ENCODE measurements around the gene EP400.

EP400 gene

GRCh38 chr12:131915000-131915689, 34.6 kb upstream of the EP400 start:
- no peak for TF ChIP-seq ZFX (IDR thresholded peaks at IDR 0.05)
- TF ChIP-seq, protein P1, sequence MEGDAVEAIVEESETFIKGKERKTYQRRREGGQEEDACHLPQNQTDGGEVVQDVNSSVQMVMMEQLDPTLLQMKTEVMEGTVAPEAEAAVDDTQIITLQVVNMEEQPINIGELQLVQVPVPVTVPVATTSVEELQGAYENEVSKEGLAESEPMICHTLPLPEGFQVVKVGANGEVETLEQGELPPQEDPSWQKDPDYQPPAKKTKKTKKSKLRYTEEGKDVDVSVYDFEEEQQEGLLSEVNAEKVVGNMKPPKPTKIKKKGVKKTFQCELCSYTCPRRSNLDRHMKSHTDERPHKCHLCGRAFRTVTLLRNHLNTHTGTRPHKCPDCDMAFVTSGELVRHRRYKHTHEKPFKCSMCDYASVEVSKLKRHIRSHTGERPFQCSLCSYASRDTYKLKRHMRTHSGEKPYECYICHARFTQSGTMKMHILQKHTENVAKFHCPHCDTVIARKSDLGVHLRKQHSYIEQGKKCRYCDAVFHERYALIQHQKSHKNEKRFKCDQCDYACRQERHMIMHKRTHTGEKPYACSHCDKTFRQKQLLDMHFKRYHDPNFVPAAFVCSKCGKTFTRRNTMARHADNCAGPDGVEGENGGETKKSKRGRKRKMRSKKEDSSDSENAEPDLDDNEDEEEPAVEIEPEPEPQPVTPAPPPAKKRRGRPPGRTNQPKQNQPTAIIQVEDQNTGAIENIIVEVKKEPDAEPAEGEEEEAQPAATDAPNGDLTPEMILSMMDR (conservative IDR thresholded peaks at IDR 0.05) = no peak
- H3K27ac ChIP-seq = no peak overlapping the region

GRCh38 chr12:131915823-131916222, 33.9 kb upstream of the EP400 start:
- no peak overlapping the region for H3K27ac ChIP-seq

GRCh38 chr12:131916306-131917138, 33.2 kb upstream of the EP400 start:
- H3K27ac ChIP-seq = no peak overlapping the region
- TF ChIP-seq ZFX (IDR thresholded peaks at IDR 0.05) = no peak
- TF ChIP-seq, protein P1 (conservative IDR thresholded peaks at IDR 0.05) = no peak

More at GRCh38 chr12:131915823-131916222, 33.9 kb upstream of the EP400 start:
- TF ChIP-seq, protein P1 (conservative IDR thresholded peaks at IDR 0.05) = no peak
- TF ChIP-seq ZFX (IDR thresholded peaks at IDR 0.05) = no peak

DNA sequence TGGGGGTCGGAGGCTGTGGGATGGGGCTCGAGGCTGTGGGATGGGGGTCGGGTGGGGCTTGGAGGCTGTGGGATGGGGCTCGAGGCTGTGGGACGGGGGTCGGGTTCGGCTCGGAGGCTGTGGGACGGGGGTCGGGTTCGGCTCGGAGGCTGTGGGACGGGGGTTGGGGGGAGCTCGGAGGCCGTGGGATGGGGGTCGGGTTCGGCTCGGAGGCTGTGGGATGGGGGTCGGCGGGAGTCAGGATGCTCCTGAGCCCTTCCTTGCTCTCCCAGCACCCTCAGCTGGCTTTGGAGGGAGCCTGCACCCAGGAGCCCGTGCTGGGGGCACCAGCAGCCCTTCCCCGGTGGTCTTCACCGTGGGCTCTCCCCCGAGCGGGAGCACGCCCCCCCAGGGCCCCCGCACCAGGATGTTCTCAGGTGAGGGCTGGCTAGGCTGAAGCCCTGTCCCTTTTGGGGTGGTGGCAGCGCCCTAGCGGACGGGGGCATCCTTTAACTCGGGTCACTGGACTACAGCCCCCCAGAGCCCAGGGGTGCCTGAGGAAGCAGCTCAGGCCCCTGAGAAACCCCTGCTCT, 32.5 kb upstream of the EP400 start:
- TF ChIP-seq, protein P1 (conservative IDR thresholded peaks at IDR 0.05) = no peak
- no peak overlapping the region for H3K27ac ChIP-seq

GRCh38 chr12:131917711-131918306, 31.9 kb upstream of the EP400 start:
- TF ChIP-seq, protein P1 (conservative IDR thresholded peaks at IDR 0.05) = no peak
- TF ChIP-seq ZFX (IDR thresholded peaks at IDR 0.05) = no peak
- H3K27ac ChIP-seq = no peak overlapping the region

DNA sequence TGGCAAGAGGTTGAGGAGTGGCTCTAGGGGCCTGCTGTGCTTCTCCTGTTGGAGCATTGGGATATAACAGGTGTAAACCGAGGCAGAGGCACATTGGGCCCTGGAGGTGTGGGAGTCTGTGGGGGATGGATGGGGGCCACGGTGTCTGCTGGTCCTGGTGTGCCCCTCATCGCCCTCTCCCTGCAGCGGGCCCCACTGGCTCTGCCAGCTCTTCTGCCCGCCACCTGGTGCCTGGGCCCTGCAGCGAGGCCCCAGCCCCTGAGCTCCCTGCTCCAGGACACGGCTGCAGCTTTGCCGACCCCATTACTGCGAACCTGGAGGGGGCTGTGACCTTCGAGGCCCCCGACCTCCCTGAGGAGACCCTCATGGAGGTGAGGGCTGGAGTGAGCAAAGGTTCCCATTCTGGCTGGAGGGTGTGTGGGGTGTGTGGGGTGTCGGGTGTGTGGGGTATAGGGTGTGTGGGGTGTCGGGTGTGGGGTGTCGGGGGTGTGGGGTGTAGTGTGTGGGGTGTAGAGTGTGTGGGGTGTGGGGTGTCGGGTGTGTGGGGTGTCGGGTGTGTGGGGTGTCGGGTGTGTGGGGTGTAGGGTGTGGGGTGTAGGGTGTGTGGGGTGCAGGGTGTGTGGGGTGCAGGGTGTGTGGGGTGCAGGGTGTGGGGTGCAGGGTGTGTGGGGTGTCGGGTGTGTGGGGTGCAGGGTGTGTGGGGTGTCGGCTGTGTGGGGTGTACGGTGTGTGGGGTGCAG, 31.3 kb upstream of the EP400 start:
- no peak for TF ChIP-seq ZFX (IDR thresholded peaks at IDR 0.05)
- TF ChIP-seq, protein P1 (conservative IDR thresholded peaks at IDR 0.05) = no peak
- no peak overlapping the region for H3K27ac ChIP-seq
